DOHH2 (cell line): ENCODE measurements around the gene TJAP1.

Experiments
- EZH2phosphoT487 ChIP-seq: fragments of 200-600 bp; sonication (generic); IDR thresholded peaks from 2 replicates; pipeline ENCODE4 v1.6.1; 2017; ENCODE audit warnings: borderline replicate concordance, mild to moderate bottlenecking, antibody characterized with exemption, low read length, moderate library complexity, mixed read lengths
- TF ChIP-seq, protein P1 (sequence below): fragments of 200-600 bp; sonication (generic); IDR thresholded peaks from one replicate; pipeline ENCODE4 v1.5.1; 2014; ENCODE audit warnings: antibody characterized with exemption, mild to moderate bottlenecking, low read depth, low read length; ENCODE audit not compliant: poor library complexity, severe bottlenecking

DNA sequence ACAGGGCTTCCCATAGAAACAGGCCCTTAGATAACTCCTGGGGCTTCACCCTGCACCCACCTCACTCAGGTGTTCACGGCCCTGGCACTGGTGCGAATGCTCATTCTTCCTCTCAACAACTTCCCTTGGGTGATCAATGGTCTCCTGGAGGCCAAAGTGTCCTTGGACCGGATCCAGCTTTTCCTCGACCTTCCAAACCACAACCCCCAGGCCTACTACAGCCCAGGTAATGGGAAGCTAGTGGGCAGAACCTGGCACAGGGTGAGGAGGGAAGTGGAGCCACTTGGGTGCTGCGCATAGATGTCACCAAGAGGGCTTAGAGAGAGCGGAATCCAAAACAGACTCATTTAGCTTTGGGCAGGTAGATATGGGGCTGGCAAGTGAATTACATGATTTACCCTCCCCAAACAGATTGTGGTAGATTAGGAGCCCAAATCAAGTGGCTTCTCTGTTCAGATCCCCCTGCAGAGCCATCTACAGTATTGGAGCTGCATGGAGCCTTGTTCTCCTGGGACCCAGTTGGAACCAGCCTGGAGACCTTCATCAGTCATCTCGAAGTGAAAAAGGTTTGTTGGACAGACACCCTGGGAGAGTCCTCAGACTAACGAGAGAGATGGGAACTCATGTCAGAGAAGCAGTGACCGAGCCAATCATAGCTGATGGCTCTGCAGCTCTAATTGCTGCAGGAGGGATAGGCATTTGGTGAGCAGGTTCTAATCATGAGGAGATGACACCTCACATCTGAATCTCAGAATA is 41.5 kb upstream of the TJAP1 start:
- TF ChIP-seq, protein P1, sequence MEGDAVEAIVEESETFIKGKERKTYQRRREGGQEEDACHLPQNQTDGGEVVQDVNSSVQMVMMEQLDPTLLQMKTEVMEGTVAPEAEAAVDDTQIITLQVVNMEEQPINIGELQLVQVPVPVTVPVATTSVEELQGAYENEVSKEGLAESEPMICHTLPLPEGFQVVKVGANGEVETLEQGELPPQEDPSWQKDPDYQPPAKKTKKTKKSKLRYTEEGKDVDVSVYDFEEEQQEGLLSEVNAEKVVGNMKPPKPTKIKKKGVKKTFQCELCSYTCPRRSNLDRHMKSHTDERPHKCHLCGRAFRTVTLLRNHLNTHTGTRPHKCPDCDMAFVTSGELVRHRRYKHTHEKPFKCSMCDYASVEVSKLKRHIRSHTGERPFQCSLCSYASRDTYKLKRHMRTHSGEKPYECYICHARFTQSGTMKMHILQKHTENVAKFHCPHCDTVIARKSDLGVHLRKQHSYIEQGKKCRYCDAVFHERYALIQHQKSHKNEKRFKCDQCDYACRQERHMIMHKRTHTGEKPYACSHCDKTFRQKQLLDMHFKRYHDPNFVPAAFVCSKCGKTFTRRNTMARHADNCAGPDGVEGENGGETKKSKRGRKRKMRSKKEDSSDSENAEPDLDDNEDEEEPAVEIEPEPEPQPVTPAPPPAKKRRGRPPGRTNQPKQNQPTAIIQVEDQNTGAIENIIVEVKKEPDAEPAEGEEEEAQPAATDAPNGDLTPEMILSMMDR, result no peak
- no peak for TF ChIP-seq EZH2phosphoT487
